SK-N-SH treated with all-trans-retinoic acid at 6 μM for 48 hours (cell line): ENCODE results near the gene SMPD1.

Experiments used
- ATAC-seq: fragments of 200-7000 bp; cut with Tn5 transposase; 3 replicates; pipeline ENCODE4 v1.9.1; 2020; ENCODE audit warnings: mild to moderate bottlenecking, moderate library complexity
- ARNTL ChIP-seq: fragments of 450-650 bp; formaldehyde crosslinking; IDR thresholded peaks from 2 replicates; pipeline ENCODE4 v1.5.0; 2020; ENCODE audit warnings: low read depth, mild to moderate bottlenecking, moderate library complexity, borderline replicate concordance
- BACH2 ChIP-seq: fragments of 250-450 bp; sonication (Bioruptor Pico); IDR thresholded peaks from 2 replicates; pipeline ENCODE4 v1.9.0; 2021; ENCODE audit warnings: mild to moderate bottlenecking, borderline replicate concordance
- CREB5 ChIP-seq: fragments of 250-450 bp; sonication (Bioruptor Pico); IDR thresholded peaks from 2 replicates; pipeline ENCODE4 v1.5.1; 2020; ENCODE audit warnings: low read depth, mild to moderate bottlenecking, moderate library complexity
- CSDC2 ChIP-seq: fragments of 250-450 bp; sonication (Bioruptor Pico); IDR thresholded peaks from 2 replicates; pipeline ENCODE4 v1.5.0; 2020; ENCODE audit warnings: mild to moderate bottlenecking, moderate library complexity
- CSRNP3 ChIP-seq: fragments of 250-450 bp; sonication (Bioruptor Pico); IDR thresholded peaks from 2 replicates; pipeline ENCODE4 v1.5.1; 2021; ENCODE audit warnings: mild to moderate bottlenecking, moderate library complexity
- ESRRG ChIP-seq: fragments of 250-450 bp; sonication (Bioruptor Pico); IDR thresholded peaks from 2 replicates; pipeline ENCODE4 v1.6.1; 2021; ENCODE audit warnings: mild to moderate bottlenecking
- GLIS3 ChIP-seq: fragments of 250-450 bp; sonication (Bioruptor Pico); IDR thresholded peaks from 2 replicates; pipeline ENCODE4 v1.5.0; 2020; ENCODE audit warnings: mild to moderate bottlenecking, moderate library complexity
- ISL1 ChIP-seq: fragments of 250-450 bp; sonication (Bioruptor Pico); IDR thresholded peaks from 2 replicates; pipeline ENCODE4 v2.1.2; 2022; ENCODE audit warnings: mild to moderate bottlenecking, moderate library complexity
- OSR1 ChIP-seq: fragments of 250-450 bp; sonication (Bioruptor Pico); IDR thresholded peaks from 2 replicates; pipeline ENCODE4 v1.8.0; 2022; ENCODE audit warnings: moderate library complexity, mild to moderate bottlenecking, inconsistent platforms
- POU6F1 ChIP-seq: fragments of 250-450 bp; sonication (Bioruptor Pico); IDR thresholded peaks from 2 replicates; pipeline ENCODE4 v1.8.0; 2021; ENCODE audit warnings: low read depth, mild to moderate bottlenecking, moderate library complexity, borderline replicate concordance
- PPARA ChIP-seq: fragments of 250-450 bp; sonication (Bioruptor Pico); IDR thresholded peaks from 2 replicates; pipeline ENCODE4 v1.5.0; 2020; ENCODE audit warnings: mild to moderate bottlenecking, borderline replicate concordance
- RARB ChIP-seq: fragments of 250-450 bp; sonication (Bioruptor Pico); IDR thresholded peaks from 2 replicates; pipeline ENCODE4 v1.8.0; 2021; ENCODE audit warnings: mild to moderate bottlenecking, moderate library complexity
- SNAI2 ChIP-seq: fragments of 250-450 bp; sonication (Bioruptor Pico); IDR thresholded peaks from 2 replicates; pipeline ENCODE4 v1.5.0; 2020; ENCODE audit warnings: mild to moderate bottlenecking, moderate library complexity
- TCF4 ChIP-seq: fragments of 250-450 bp; sonication (Bioruptor Pico); IDR thresholded peaks from 2 replicates; pipeline ENCODE4 v1.8.0; 2021; ENCODE audit warnings: mild to moderate bottlenecking, moderate library complexity, borderline replicate concordance
- TOX ChIP-seq: fragments of 250-450 bp; sonication (Bioruptor Pico); IDR thresholded peaks from 2 replicates; pipeline ENCODE4 v1.8.0; 2021; ENCODE audit warnings: mild to moderate bottlenecking, moderate library complexity, borderline replicate concordance
- TSHZ2 ChIP-seq: fragments of 250-450 bp; sonication (Bioruptor Pico); IDR thresholded peaks from 2 replicates; pipeline ENCODE4 v1.5.0; 2020; ENCODE audit warnings: mild to moderate bottlenecking, moderate library complexity
- ZC3H10 ChIP-seq: fragments of 250-450 bp; sonication (Bioruptor Pico); IDR thresholded peaks from 2 replicates; pipeline ENCODE4 v1.5.1; 2021; ENCODE audit warnings: mild to moderate bottlenecking, moderate library complexity
- ZFP3 ChIP-seq: fragments of 250-450 bp; sonication (Bioruptor Pico); IDR thresholded peaks from 2 replicates; pipeline ENCODE4 v1.5.0; 2020; ENCODE audit warnings: mild to moderate bottlenecking, moderate library complexity
- ZFP30 ChIP-seq: fragments of 450-650 bp; formaldehyde crosslinking; IDR thresholded peaks from 2 replicates; pipeline ENCODE4 v1.5.0; 2022; ENCODE audit warnings: mild to moderate bottlenecking, moderate library complexity
- ZNF565 ChIP-seq: fragments of 450-650 bp; formaldehyde crosslinking; conservative IDR thresholded peaks from 2 replicates; pipeline ENCODE4 v1.5.0; 2020; ENCODE audit warnings: low read depth, mild to moderate bottlenecking, moderate library complexity
- ZNF70 ChIP-seq: fragments of 450-650 bp; formaldehyde crosslinking; IDR thresholded peaks from 2 replicates; pipeline ENCODE4 v1.5.0; 2020; ENCODE audit warnings: mild to moderate bottlenecking, moderate library complexity
- ZNF8 ChIP-seq: fragments of 450-650 bp; formaldehyde crosslinking; IDR thresholded peaks from 2 replicates; pipeline ENCODE4 v1.5.0; 2020; ENCODE audit warnings: mild to moderate bottlenecking, moderate library complexity

Gene SMPD1

GRCh38 chr11:6377902-6378639, 12.2 kb upstream of the SMPD1 start:
- ATAC-seq = no peak
- TF ChIP-seq ARNTL (CRISPR knock-in tag) (no peak), CREB5 (CRISPR knock-in tag) (no peak), ZNF565 (CRISPR knock-in tag) (no peak)

GRCh38 chr11:6378640-6378989, 11.7 kb upstream of the SMPD1 start:
- TF ChIP-seq ZNF565 (CRISPR knock-in tag) (no peak), CREB5 (CRISPR knock-in tag) (no peak), BACH2 (no peak), ZFP30 (CRISPR knock-in tag) (no peak), TSHZ2 (CRISPR knock-in tag) (no peak), ARNTL (CRISPR knock-in tag) (no peak), OSR1 (CRISPR knock-in tag) (no peak), SNAI2 (CRISPR knock-in tag) (no peak), PPARA (CRISPR knock-in tag) (no peak), CSRNP3 (CRISPR knock-in tag) (no peak), ISL1 (no peak), CSDC2 (no peak), GLIS3 (CRISPR knock-in tag) (no peak), TOX (no peak), TCF4 (CRISPR knock-in tag) (no peak), ESRRG (CRISPR knock-in tag) (no peak), POU6F1 (no peak)
- no peak for ATAC-seq

- no peak for ATAC-seq
- no peak for TF ChIP-seq ARNTL (CRISPR knock-in tag)
- TF ChIP-seq TSHZ2 (CRISPR knock-in tag) = no peak
- TF ChIP-seq TOX = no peak
- TF ChIP-seq ZFP3 = no peak
- TF ChIP-seq BACH2 = no peak
- no peak for TF ChIP-seq ZC3H10 (CRISPR knock-in tag)
- no peak for TF ChIP-seq ZNF70 (CRISPR knock-in tag)
- TF ChIP-seq RARB (CRISPR knock-in tag) = no peak
- no peak for TF ChIP-seq ZNF8 (CRISPR knock-in tag)
- no peak for TF ChIP-seq TCF4 (CRISPR knock-in tag)
- TF ChIP-seq CSRNP3 (CRISPR knock-in tag) = no peak
These were observed 5.1 kb upstream of the SMPD1 start for GRCh38 chr11:6385046-6385777.
